Lower lobe of right lung (tissue), 2 donors: ENCODE data around the gene MYO1B. TPM values are rescaled to one million over a fixed set of nuclear protein-coding genes. Genes with fewer than 3 reads are reported as not detected.
A peak's percentile ranks its signal among the peaks of the same experiment; 100 is the strongest.

ENCODE experiments used
- ATAC-seq, 2 donors: fragments of 200-7000 bp; cut with Tn5 transposase; one replicate each; pipeline ENCODE4 v1.9.1; 2020 to 2022; ENCODE audit warnings: mild to moderate bottlenecking in 2 of 2, moderate library complexity in 2 of 2
- DNase-seq: peaks from one replicate; pipeline ENCODE4 v3.0.0-alpha.2; 2020
- H3K27ac ChIP-seq: fragments of 200-600 bp; one replicate; pipeline ENCODE4 v1.8.0; 2022
- H3K27me3 ChIP-seq: fragments of 200-600 bp; one replicate; pipeline ENCODE4 v1.8.0; 2022; ENCODE audit warnings: low read depth
- H3K36me3 ChIP-seq: fragments of 200-600 bp; one replicate; pipeline ENCODE4 v1.8.0; 2022; ENCODE audit warnings: mild to moderate bottlenecking
- H3K4me1 ChIP-seq: fragments of 200-600 bp; one replicate; pipeline ENCODE4 v1.8.0; 2022
- H3K4me3 ChIP-seq: fragments of 200-600 bp; one replicate; pipeline ENCODE4 v1.8.0; 2022; ENCODE audit warnings: mild to moderate bottlenecking
- H3K9me3 ChIP-seq: fragments of 200-600 bp; one replicate; pipeline ENCODE4 v1.8.0; 2022
- CTCF ChIP-seq: fragments of 200-600 bp; IDR thresholded peaks from one replicate; pipeline ENCODE4 v1.8.0; 2022; ENCODE audit warnings: antibody characterized with exemption, mild to moderate bottlenecking
- intact Hi-C: fragments of 100-400 bp; cut with DNase I; formaldehyde crosslinking; loops from one replicate; pipeline ENCODE4 v1.11.0; 2022
- total RNA-seq: library from RNA; stranded (reverse); fragmentation: NEBNext Ultra II Directional; extraction: Animal tissue kit (Norgen Biotek cat#: 25700); gene quantifications from one replicate; pipeline ENCODE4 v1.2.1, GENCODE V29; 2021
- donor health status: DM: no; HTN: yes; CAD: no; lungs with severe emphysema.

MYO1B gene
- total RNA-seq, 1 donor from 2014 or later: 123 TPM

- TF ChIP-seq CTCF: no peak
- Histone ChIP-seq H3K9me3 (no peaks in the 10 kb centered on the region), H3K27ac (peak overlapping the region; percentile 50), H3K4me3 (no peak overlapping the region), H3K4me1 (peaks cover 5% of the 10 kb centered on the region), H3K36me3 (no peaks in the 10 kb centered on the region), H3K27me3 (no peaks in the 10 kb centered on the region)
- ATAC-seq (no peak), DNase-seq (no peak)
- intact Hi-C loops: no loop called here
Measured at GRCh38 chr2:191465766-191466420, 220.7 kb downstream of the MYO1B start.

GRCh38 chr2:191467113-191467512, 221.9 kb downstream of the MYO1B start:
- no peak for DNase-seq

GRCh38 chr2:191470306-191470705, 225.1 kb downstream of the MYO1B start:
- intact Hi-C loops: no loop called here

More at GRCh38 chr2:191467113-191467512, 221.9 kb downstream of the MYO1B start:
- Histone ChIP-seq H3K27ac (peak overlapping the region; percentile 50), H3K36me3 (no peaks in the 10 kb centered on the region), H3K27me3 (no peaks in the 10 kb centered on the region), H3K4me1 (peaks cover 5% of the 10 kb centered on the region), H3K4me3 (no peak overlapping the region), H3K9me3 (no peaks in the 10 kb centered on the region)
- no peak for ATAC-seq
- intact Hi-C loops: no loop called here
- TF ChIP-seq CTCF: no peak

GRCh38 chr2:191474464-191474863, 229.3 kb downstream of the MYO1B start:
- no peak for TF ChIP-seq CTCF
- ATAC-seq: no peak
- no peak overlapping the region for H3K4me3 ChIP-seq
- H3K36me3 ChIP-seq: no peaks in the 10 kb centered on the region
- no peaks in the 10 kb centered on the region for H3K9me3 ChIP-seq
- intact Hi-C loops: no loop called here
- no peak for DNase-seq
- H3K4me1 ChIP-seq: peaks cover 12% of the 10 kb centered on the region
- H3K27me3 ChIP-seq: no peaks in the 10 kb centered on the region
- no peak overlapping the region for H3K27ac ChIP-seq

More at GRCh38 chr2:191470306-191470705, 225.1 kb downstream of the MYO1B start:
- Histone ChIP-seq H3K4me1 (peaks cover 9% of the 10 kb centered on the region), H3K9me3 (no peaks in the 10 kb centered on the region), H3K27me3 (no peaks in the 10 kb centered on the region), H3K27ac (no peak overlapping the region), H3K4me3 (no peak overlapping the region), H3K36me3 (no peaks in the 10 kb centered on the region)
- ATAC-seq: no peak
- TF ChIP-seq CTCF: no peak
- DNase-seq: no peak

Other genes with a start within 250 kb of the MYO1B start
- gene STAT1, start 231.2 kb upstream of the MYO1B start, total RNA-seq: 103 TPM
- gene STAT4, start 94.4 kb upstream of the MYO1B start, total RNA-seq: 5.8 TPM